ENCODE results near the gene PRRX2.
"Not testable (repeated sequence)": the region's sequence is repeated elsewhere in the genome, so short reads cannot be mapped to it uniquely, and the experiment has no call there.

PRRX2 gene

GRCh38 chr9:129746092-129746777, 80.8 kb downstream of the PRRX2 start:
- TF ChIP-seq ZFX (IDR thresholded peaks at IDR 0.05; ENCODE audit: borderline replicate concordance) (no peak), CTCF (IDR thresholded peaks at IDR 0.05) (no peak)
- no peak overlapping the region for H3K27ac ChIP-seq

- H3K27ac ChIP-seq = no peak overlapping the region
- TF ChIP-seq ZFX (IDR thresholded peaks at IDR 0.05; ENCODE audit: borderline replicate concordance) = no peak
- no peak for TF ChIP-seq CTCF (IDR thresholded peaks at IDR 0.05)
These were observed 82.8 kb downstream of the PRRX2 start for GRCh38 chr9:129748249-129748648.

- not testable (repeated sequence) for H3K27ac ChIP-seq
These were observed 83.6 kb downstream of the PRRX2 start for GRCh38 chr9:129749052-129749451.

- no peak overlapping the region for H3K27ac ChIP-seq
- TF ChIP-seq CTCF (IDR thresholded peaks at IDR 0.05) (no peak), ZFX (IDR thresholded peaks at IDR 0.05; ENCODE audit: borderline replicate concordance) (no peak)
These were observed 84.1 kb downstream of the PRRX2 start for GRCh38 chr9:129749575-129749974.

GRCh38 chr9:129750013-129750638, 84.7 kb downstream of the PRRX2 start:
- TF ChIP-seq ZFX (IDR thresholded peaks at IDR 0.05; ENCODE audit: borderline replicate concordance) = no peak
- TF ChIP-seq CTCF (IDR thresholded peaks at IDR 0.05) = no peak
- no peak overlapping the region for H3K27ac ChIP-seq

- peak overlapping the region; percentile 49 for H3K27ac ChIP-seq
- TF ChIP-seq ZFX (IDR thresholded peaks at IDR 0.05; ENCODE audit: borderline replicate concordance) (no peak), CTCF (IDR thresholded peaks at IDR 0.05) (no peak)
These were observed 86.7 kb downstream of the PRRX2 start for GRCh38 chr9:129751841-129752801.

GRCh38 chr9:129752900-129753729, 87.7 kb downstream of the PRRX2 start, which contains the start of gene PTGES:
Gene PTGES (minus strand): TSS chr9:129753042. CDS start chr9:129753012, 30 bp downstream.
- TF ChIP-seq ZFX (IDR thresholded peaks at IDR 0.05; ENCODE audit: borderline replicate concordance) = no peak
- TF ChIP-seq CTCF (IDR thresholded peaks at IDR 0.05) = no peak
- H3K27ac ChIP-seq = peak within 1 kb of the TSS; percentile 49
